PC-3 (cell line): ENCODE results near the gene FASTKD3. TPM values are rescaled to one million over a fixed set of nuclear protein-coding genes. Genes with fewer than 3 reads are reported as not detected.

Source experiments
- ATAC-seq: fragments of 200-7000 bp; cut with Tn5 transposase; 2 replicates; pipeline ENCODE4 v1.9.1; 2020; ENCODE audit warnings: mild to moderate bottlenecking, moderate library complexity
- BruUV-seq: library from RNA; stranded (reverse); fragments of 400-500 nt; replicated peaks from 2 replicates; lab custom pipeline; 2021; lab: Mats Ljungman, UMichigan
- CTCF ChIA-PET: fragments of 300-600 bp; sonication (Branson Sonifier 250); formaldehyde crosslinking; loops from one replicate; lab custom pipeline; 2022; ENCODE audit warnings: antibody characterized with exemption; lab: Charles Lee
- POLR2A ChIA-PET: fragments of 300-600 bp; sonication (Branson Sonifier 250); formaldehyde crosslinking; loops from one replicate; lab custom pipeline; 2022; ENCODE audit warnings: antibody characterized with exemption; ENCODE audit not compliant: unreplicated experiment; lab: Charles Lee
- DNase-seq: peaks from one replicate; pipeline ENCODE4 v3.0.0-alpha.2; 2015
- H2AFZ ChIP-seq: fragments of 300-600 bp; sonication (generic); 2 replicates; pipeline ENCODE4 v1.6.0; 2016; ENCODE audit warnings: antibody characterized with exemption, low read length
- H3F3A ChIP-seq: fragments of 300-600 bp; sonication (generic); one replicate; pipeline ENCODE4 v1.6.0; 2017; ENCODE audit warnings: antibody characterized with exemption, low read length, control low read depth, mild to moderate bottlenecking; ENCODE audit not compliant: unreplicated experiment
- H3K27ac ChIP-seq: fragments of 300-600 bp; sonication (generic); 2 replicates; pipeline ENCODE4 v1.5.1; 2016; ENCODE audit warnings: mild to moderate bottlenecking, low read length
- H3K27me3 ChIP-seq: fragments of 300-600 bp; sonication (generic); 2 replicates; pipeline ENCODE4 v1.6.1; 2016; ENCODE audit warnings: low read length, mixed read lengths
- H3K36me3 ChIP-seq: fragments of 300-600 bp; sonication (generic); 2 replicates; pipeline ENCODE4 v1.6.1; 2016; ENCODE audit warnings: low read depth, mixed run types, low read length, mixed read lengths
- H3K4me1 ChIP-seq: fragments of 300-600 bp; sonication (generic); 2 replicates; pipeline ENCODE4 v1.5.1; 2016; ENCODE audit warnings: low read length; ENCODE audit not compliant: insufficient read depth
- H3K4me2 ChIP-seq: fragments of 300-600 bp; sonication (generic); 2 replicates; pipeline ENCODE4 v1.6.0; 2016; ENCODE audit warnings: low read length
- H3K4me3 ChIP-seq: fragments of 300-600 bp; sonication (generic); 2 replicates; pipeline ENCODE4 v1.5.1; 2016; ENCODE audit warnings: mild to moderate bottlenecking, low read length, mixed read lengths
- H3K79me2 ChIP-seq: fragments of 300-600 bp; sonication (generic); 2 replicates; pipeline ENCODE4 v1.6.1; 2017; ENCODE audit warnings: low read length, mixed read lengths
- H3K9ac ChIP-seq: fragments of 300-600 bp; sonication (generic); 2 replicates; pipeline ENCODE4 v1.6.0; 2016; ENCODE audit warnings: mild to moderate bottlenecking, low read length
- H3K9me2 ChIP-seq: fragments of 300-600 bp; sonication (generic); replicated peaks from 2 replicates; pipeline ENCODE4 v1.6.1; 2016; ENCODE audit warnings: mixed run types, low read length, mixed read lengths
- H3K9me3 ChIP-seq: fragments of 300-600 bp; sonication (generic); 2 replicates; pipeline ENCODE4 v1.6.1; 2016; ENCODE audit warnings: low read length, mixed read lengths
- H4K20me1 ChIP-seq: fragments of 300-600 bp; sonication (generic); 2 replicates; pipeline ENCODE4 v1.6.1; 2016; ENCODE audit warnings: low read length, mixed read lengths
- EZH2 ChIP-seq: fragments of 300-600 bp; sonication (generic); IDR thresholded peaks from one replicate; pipeline ENCODE4 v1.6.1; 2017; ENCODE audit warnings: antibody characterized with exemption, mild to moderate bottlenecking, low read length; ENCODE audit not compliant: unreplicated experiment
- EZH2phosphoT487 ChIP-seq: fragments of 300-600 bp; sonication (generic); IDR thresholded peaks from 2 replicates; pipeline ENCODE4 v1.6.1; 2018; ENCODE audit warnings: mild to moderate bottlenecking, antibody characterized with exemption, low read length, borderline replicate concordance
- intact Hi-C: fragments of 100-400 bp; cut with micrococcal nuclease; formaldehyde crosslinking; loops from 2 replicates; pipeline ENCODE4 v1.9.0; 2023
- total RNA-seq: library from RNA; depleted of rRNA; stranded (reverse); fragments of >200 nt; gene quantifications from 2 replicates; pipeline ENCODE4 v1.2.3, GENCODE V29; 2014
- TF ChIP-seq, protein P1 (sequence below): fragments of 300-600 bp; sonication (generic); conservative IDR thresholded peaks from 2 replicates; pipeline ENCODE4 v1.5.1; 2017; ENCODE audit warnings: antibody characterized with exemption, low read depth, mild to moderate bottlenecking, low read length

FASTKD3 gene
- total RNA-seq, 1 experiment from 2014 or later, result 16.5 TPM

GRCh38 chr5:7848296-7848695 lies 20.5 kb downstream of the FASTKD3 start:
- Histone ChIP-seq H3K4me2 (no peak overlapping the region), H3K27ac (no peak overlapping the region), H3K4me3 (no peak overlapping the region), H3K79me2 (no peaks in the 10 kb centered on the region), H3K9ac (no peak overlapping the region), H3F3A (no peaks in the 10 kb centered on the region), H3K27me3 (peaks cover 27% of the 10 kb centered on the region), H3K4me1 (no peaks in the 10 kb centered on the region), H3K9me3 (no peaks in the 10 kb centered on the region), H4K20me1 (no peaks in the 10 kb centered on the region), H3K36me3 (no peaks in the 10 kb centered on the region), H2AFZ (no peak overlapping the region), H3K9me2 (no peaks in the 10 kb centered on the region)
- intact Hi-C loops, result no loop called here
- TF ChIP-seq, protein P1, sequence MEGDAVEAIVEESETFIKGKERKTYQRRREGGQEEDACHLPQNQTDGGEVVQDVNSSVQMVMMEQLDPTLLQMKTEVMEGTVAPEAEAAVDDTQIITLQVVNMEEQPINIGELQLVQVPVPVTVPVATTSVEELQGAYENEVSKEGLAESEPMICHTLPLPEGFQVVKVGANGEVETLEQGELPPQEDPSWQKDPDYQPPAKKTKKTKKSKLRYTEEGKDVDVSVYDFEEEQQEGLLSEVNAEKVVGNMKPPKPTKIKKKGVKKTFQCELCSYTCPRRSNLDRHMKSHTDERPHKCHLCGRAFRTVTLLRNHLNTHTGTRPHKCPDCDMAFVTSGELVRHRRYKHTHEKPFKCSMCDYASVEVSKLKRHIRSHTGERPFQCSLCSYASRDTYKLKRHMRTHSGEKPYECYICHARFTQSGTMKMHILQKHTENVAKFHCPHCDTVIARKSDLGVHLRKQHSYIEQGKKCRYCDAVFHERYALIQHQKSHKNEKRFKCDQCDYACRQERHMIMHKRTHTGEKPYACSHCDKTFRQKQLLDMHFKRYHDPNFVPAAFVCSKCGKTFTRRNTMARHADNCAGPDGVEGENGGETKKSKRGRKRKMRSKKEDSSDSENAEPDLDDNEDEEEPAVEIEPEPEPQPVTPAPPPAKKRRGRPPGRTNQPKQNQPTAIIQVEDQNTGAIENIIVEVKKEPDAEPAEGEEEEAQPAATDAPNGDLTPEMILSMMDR, result no peak
- TF ChIP-seq EZH2phosphoT487 (no peak), EZH2 (no peak)
- ATAC-seq (no peak), DNase-seq (no peak)
- CTCF ChIA-PET, result no interaction called here
- BruUV-seq, result no TSS peak
- POLR2A ChIA-PET, result no interaction called here

DNA sequence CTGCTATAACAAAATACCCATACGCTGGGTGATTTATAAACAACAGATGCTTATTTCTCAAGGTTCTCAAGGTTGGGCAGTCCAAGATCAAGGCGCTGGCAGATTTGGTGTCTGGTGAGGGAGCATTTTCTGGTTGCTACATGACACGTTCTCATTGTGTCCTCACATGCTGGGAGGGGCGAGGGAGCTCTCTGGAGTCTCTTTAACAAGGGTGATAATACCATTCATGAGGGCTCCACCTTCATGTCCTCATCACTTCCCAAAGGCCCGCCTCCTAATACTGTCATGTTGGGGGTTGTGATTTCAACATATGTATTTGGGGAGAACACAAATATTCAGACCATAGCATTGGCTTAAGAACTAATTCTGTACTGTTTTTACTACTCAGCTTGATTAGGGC lies 22.5 kb downstream of the FASTKD3 start:
- Histone ChIP-seq H3K4me1 (no peaks in the 10 kb centered on the region), H3K79me2 (no peaks in the 10 kb centered on the region), H3K9me2 (no peaks in the 10 kb centered on the region), H3K4me3 (no peak overlapping the region), H3F3A (no peaks in the 10 kb centered on the region), H4K20me1 (no peaks in the 10 kb centered on the region), H3K27me3 (peaks cover 33% of the 10 kb centered on the region), H3K27ac (no peak overlapping the region), H3K36me3 (no peaks in the 10 kb centered on the region), H2AFZ (no peak overlapping the region), H3K9ac (no peak overlapping the region), H3K9me3 (no peaks in the 10 kb centered on the region), H3K4me2 (no peak overlapping the region)
- CTCF ChIA-PET, result no interaction called here
- TF ChIP-seq, protein P1, result no peak
- TF ChIP-seq EZH2phosphoT487 (no peak), EZH2 (no peak)
- intact Hi-C loops, result no loop called here
- DNase-seq (no peak), ATAC-seq (no peak)
- BruUV-seq, result no TSS peak
- POLR2A ChIA-PET, result no interaction called here

DNA sequence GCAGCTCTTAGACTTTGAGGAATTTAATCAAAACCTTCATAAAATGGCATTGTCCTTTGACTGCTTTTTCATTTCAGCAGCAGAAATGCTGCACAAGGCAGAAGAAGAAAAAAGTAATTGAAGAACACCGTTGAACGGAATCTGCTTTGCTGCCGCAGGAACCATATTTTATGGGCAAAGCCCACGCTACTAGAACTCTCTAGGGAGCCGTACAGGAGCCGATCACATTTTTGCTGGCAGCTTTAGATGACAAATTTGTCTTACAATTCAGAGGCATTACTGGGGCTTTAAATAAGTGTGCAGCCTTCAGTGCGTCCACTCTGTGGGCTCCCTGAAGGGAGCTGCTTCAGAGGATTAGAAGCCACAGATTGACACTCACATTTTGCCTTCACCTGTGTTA lies 23.3 kb downstream of the FASTKD3 start:
- Histone ChIP-seq H3K9me2 (no peaks in the 10 kb centered on the region), H3K4me2 (no peak overlapping the region), H3K9me3 (no peaks in the 10 kb centered on the region), H3K79me2 (no peaks in the 10 kb centered on the region), H3K4me1 (no peaks in the 10 kb centered on the region), H3F3A (no peaks in the 10 kb centered on the region), H3K27me3 (peaks cover 29% of the 10 kb centered on the region), H4K20me1 (no peaks in the 10 kb centered on the region), H3K9ac (no peak overlapping the region), H3K27ac (no peak overlapping the region), H2AFZ (no peak overlapping the region), H3K4me3 (no peak overlapping the region), H3K36me3 (no peaks in the 10 kb centered on the region)
- no TSS peak for BruUV-seq
- TF ChIP-seq, protein P1, result no peak
- TF ChIP-seq EZH2phosphoT487 (no peak), EZH2 (no peak)
- ChIA-PET CTCF (no interaction called here), POLR2A (no interaction called here)
- intact Hi-C loops, result no loop called here
- DNase-seq, result no peak
- ATAC-seq, result no peak
